K562 (cell line): ENCODE data around the gene ABHD1. TPM values are rescaled to one million over a fixed set of nuclear protein-coding genes. Genes with fewer than 3 reads are reported as not detected.

ENCODE experiments used
- HDAC1 ChIP-seq, 2 experiments: fragments of 450-650 bp; IDR thresholded peaks; 2 replicates each; pipeline ENCODE4 v1.6.1; 2016 to 2017; ENCODE audit warnings: inconsistent platforms in 1 of 2, mild to moderate bottlenecking in 1 of 2, moderate library complexity in 1 of 2
- HDGF ChIP-seq: fragments of 450-650 bp; IDR thresholded peaks from 2 replicates; pipeline ENCODE4 v1.6.1; 2016
- HNRNPL ChIP-seq: fragments of 200-400 bp; formaldehyde crosslinking; IDR thresholded peaks from 2 replicates; pipeline ENCODE4 v1.6.1; 2017; ENCODE audit warnings: low read depth, mild to moderate bottlenecking, low read length
- IFI16 ChIP-seq: fragments of 250-450 bp; sonication (Bioruptor Pico); IDR thresholded peaks from 2 replicates; pipeline ENCODE4 v2.1.2; 2022; ENCODE audit warnings: mild to moderate bottlenecking, inconsistent platforms
- MAFK ChIP-seq: IDR thresholded peaks from 2 replicates; pipeline ENCODE4 v1.6.1; 2011; ENCODE audit warnings: low read length, improper control_type of control experiment
- NFYB ChIP-seq: IDR thresholded peaks from 2 replicates; pipeline ENCODE4 v1.6.1; 2011; ENCODE audit warnings: mild to moderate bottlenecking, moderate library complexity; ENCODE audit not compliant: insufficient read length; ENCODE audit errors: extremely low read depth
- NR4A1 ChIP-seq, 2 experiments: fragments of 250-450 bp in 1 of 2; fragments of 450-650 bp in 1 of 2; sonication (Bioruptor Pico) in 1 of 2; IDR thresholded peaks; 2 replicates each; pipeline versions ENCODE4 v1.4.0 to v1.6.1; 2016 to 2020; ENCODE audit warnings: mild to moderate bottlenecking in 2 of 2, missing compliant biosample characterization in 1 of 2, missing genetic modification characterization in 1 of 2, moderate library complexity in 1 of 2
- RCOR1 ChIP-seq, 2 experiments: IDR thresholded peaks; 2 replicates each; pipeline ENCODE4 v1.6.1; 2012; ENCODE audit warnings: low read depth in 2 of 2, low read length in 2 of 2, borderline replicate concordance in 1 of 2, improper control_type of control experiment in 1 of 2
- SMC3 ChIP-seq: conservative IDR thresholded peaks from 2 replicates; pipeline ENCODE4 v1.6.1; 2011; ENCODE audit warnings: low read depth, low read length, improper control_type of control experiment; ENCODE audit not compliant: insufficient read depth
- SRSF9 ChIP-seq: fragments of 200-400 bp; formaldehyde crosslinking; IDR thresholded peaks from 2 replicates; pipeline ENCODE4 v1.6.1; 2017; ENCODE audit warnings: low read depth, low read length, borderline replicate concordance
- YBX1 ChIP-seq: fragments of 450-650 bp; IDR thresholded peaks from 2 replicates; pipeline ENCODE4 v1.7.1; 2016; ENCODE audit warnings: mild to moderate bottlenecking
- ZBTB1 ChIP-seq: sonication (generic); formaldehyde crosslinking; IDR thresholded peaks from 2 replicates; pipeline ENCODE4 v1.8.1; 2023; ENCODE audit warnings: missing genetic modification reagents, low read depth, mild to moderate bottlenecking, borderline replicate concordance
- ZC3H11A ChIP-seq: IDR thresholded peaks from 2 replicates; pipeline ENCODE4 v1.6.1; 2012; ENCODE audit warnings: low read depth, low read length, improper control_type of control experiment
- ZFX ChIP-seq: sonication (generic); formaldehyde crosslinking; IDR thresholded peaks from 2 replicates; pipeline ENCODE4 v1.8.0; 2022; ENCODE audit warnings: mild to moderate bottlenecking, missing genetic modification reagents, moderate library complexity
- ZNF174 ChIP-seq: fragments of 250-450 bp; sonication (Bioruptor Pico); IDR thresholded peaks from 2 replicates; pipeline ENCODE4 v1.4.0; 2020; ENCODE audit warnings: mild to moderate bottlenecking
- ZNF699 ChIP-seq: fragments of 250-450 bp; sonication (Bioruptor Pico); IDR thresholded peaks from 2 replicates; pipeline ENCODE4 v1.8.0; 2021; ENCODE audit warnings: mild to moderate bottlenecking, moderate library complexity; ENCODE audit not compliant: insufficient replicate concordance
- ZSCAN32 ChIP-seq: fragments of 450-650 bp; formaldehyde crosslinking; IDR thresholded peaks from 2 replicates; pipeline ENCODE4 v1.4.0; 2020; ENCODE audit warnings: mild to moderate bottlenecking, moderate library complexity
- polyA plus RNA-seq, 8 experiments: library from polyadenylated mRNA; depleted of rRNA in 4 of 8; stranded (reverse) in 5 of 8; unstranded in 3 of 8; fragments of >200 nt; fragmentation: Nextera tagmentation in 2 of 8; fragmentation: Illumina TruSeq in 1 of 8; extraction: Ambion mirVana in 2 of 8; extraction: Trizol in 1 of 8; gene quantifications; 2 replicates each; pipeline versions ENCODE4 v1.2.1 to v1.2.3, GENCODE V29; 2011 to 2014; ENCODE audit warnings: inconsistent platforms in 1 of 8, missing spikeins in 1 of 8
- total RNA-seq, 7 experiments: library from RNA; depleted of rRNA in 6 of 7; stranded (reverse); fragments of >200 nt in 6 of 7; fragmentation: Illumina TruSeq in 2 of 7; extraction: Trizol in 2 of 7; gene quantifications; 2 replicates each; pipeline versions ENCODE4 v1.2.1 to v1.2.3, GENCODE V29; 2011 to 2021; ENCODE audit warnings: low replicate concordance in 1 of 7
- TF ChIP-seq, protein P1 (sequence below): IDR thresholded peaks from 2 replicates; pipeline ENCODE4 v1.6.1; 2016; ENCODE audit warnings: missing genetic modification characterization, missing compliant biosample characterization
- TF ChIP-seq, protein P2 (sequence below): sonication (generic); formaldehyde crosslinking; IDR thresholded peaks from 2 replicates; pipeline ENCODE4 v1.8.1; 2023; ENCODE audit warnings: mild to moderate bottlenecking, missing genetic modification reagents
- TF ChIP-seq, protein P3 (sequence below), 2 experiments: IDR thresholded peaks; 2 replicates each; pipeline ENCODE4 v1.6.1; 2012; ENCODE audit warnings: improper control_type of control experiment in 2 of 2, low read depth in 2 of 2, low read length in 2 of 2, borderline replicate concordance in 1 of 2
- TF ChIP-seq, protein P4 (sequence below), 3 experiments: fragments of 200-800 bp in 1 of 3; sonication (Bioruptor generic) in 1 of 3; sonication (generic) in 1 of 3; formaldehyde crosslinking in 1 of 3; IDR thresholded peaks; 2 replicates each; pipeline versions ENCODE4 v1.6.1 to v1.8.0; 2016 to 2022; ENCODE audit warnings: mild to moderate bottlenecking in 2 of 3, missing compliant biosample characterization in 2 of 3, missing genetic modification characterization in 2 of 3, missing genetic modification reagents in 1 of 3

Gene ABHD1
- total and polyA plus RNA-seq, 9 of the 15 experiments (the other 6 are each of a cell fraction or from before 2014, with no cell fraction given): 0.10 to 0.16 (median 0.11) TPM; not detected in 5

DNA sequence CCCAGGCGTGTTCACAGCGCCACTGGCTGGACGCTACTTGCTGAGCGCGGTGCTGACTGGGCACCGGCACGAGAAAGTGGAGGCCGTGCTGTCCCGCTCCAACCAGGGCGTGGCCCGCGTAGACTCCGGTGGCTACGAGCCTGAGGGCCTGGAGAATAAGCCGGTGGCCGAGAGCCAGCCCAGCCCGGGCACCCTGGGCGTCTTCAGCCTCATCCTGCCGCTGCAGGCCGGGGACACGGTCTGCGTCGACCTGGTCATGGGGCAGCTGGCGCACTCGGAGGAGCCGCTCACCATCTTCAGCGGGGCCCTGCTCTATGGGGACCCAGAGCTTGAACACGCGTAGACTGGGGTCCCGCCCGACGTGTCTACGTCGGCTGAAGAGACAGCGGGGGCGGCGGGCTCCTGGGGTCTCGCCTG is 37.9 kb upstream of the ABHD1 start (continued):
- TF ChIP-seq, protein P1, sequence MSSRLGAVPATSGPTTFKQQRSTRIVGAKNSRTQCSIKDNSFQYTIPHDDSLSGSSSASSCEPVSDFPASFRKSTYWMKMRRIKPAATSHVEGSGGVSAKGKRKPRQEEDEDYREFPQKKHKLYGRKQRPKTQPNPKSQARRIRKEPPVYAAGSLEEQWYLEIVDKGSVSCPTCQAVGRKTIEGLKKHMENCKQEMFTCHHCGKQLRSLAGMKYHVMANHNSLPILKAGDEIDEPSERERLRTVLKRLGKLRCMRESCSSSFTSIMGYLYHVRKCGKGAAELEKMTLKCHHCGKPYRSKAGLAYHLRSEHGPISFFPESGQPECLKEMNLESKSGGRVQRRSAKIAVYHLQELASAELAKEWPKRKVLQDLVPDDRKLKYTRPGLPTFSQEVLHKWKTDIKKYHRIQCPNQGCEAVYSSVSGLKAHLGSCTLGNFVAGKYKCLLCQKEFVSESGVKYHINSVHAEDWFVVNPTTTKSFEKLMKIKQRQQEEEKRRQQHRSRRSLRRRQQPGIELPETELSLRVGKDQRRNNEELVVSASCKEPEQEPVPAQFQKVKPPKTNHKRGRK (tag): no peak
- TF ChIP-seq SMC3 (0 out of 2 replicates have a peak, but pooled peaks have one; percentile 25), MAFK (peak; percentile 39; the same call in 1 of the 2 replicates), ZNF699 (CRISPR knock-in tag) (no peak), NR4A1 (CRISPR knock-in tag; IDR thresholded peaks at IDR 0.05) (no peak), NR4A1 (tag; IDR thresholded peaks at IDR 0.05) (peak; percentile 27; the same call in 1 of the 2 replicates), ZC3H11A (no peak), YBX1 (no peak), ZBTB1 (CRISPR knock-in tag) (no peak), ZSCAN32 (no peak), IFI16 (CRISPR knock-in tag) (no peak), RCOR1 (IDR thresholded peaks at IDR 0.05; ENCODE audit: borderline replicate concordance in 1 of 2, low read depth in 2 of 2, low read length in 2 of 2) (peak in 1 of 2 experiments; percentile 44; a peak in 1 of 4 replicates), SRSF9 (no peak), HNRNPL (0 out of 2 replicates have a peak, but pooled peaks have one; percentile 63), HDGF (no peak), ZNF174 (CRISPR knock-in tag) (no peak), NFYB (no peak), ZFX (peak; percentile 42), HDAC1 (IDR thresholded peaks at IDR 0.05) (0 out of 4 replicates have a peak, but pooled peaks of 1 of the 2 experiments have one; percentile 17)
- TF ChIP-seq, protein P2, sequence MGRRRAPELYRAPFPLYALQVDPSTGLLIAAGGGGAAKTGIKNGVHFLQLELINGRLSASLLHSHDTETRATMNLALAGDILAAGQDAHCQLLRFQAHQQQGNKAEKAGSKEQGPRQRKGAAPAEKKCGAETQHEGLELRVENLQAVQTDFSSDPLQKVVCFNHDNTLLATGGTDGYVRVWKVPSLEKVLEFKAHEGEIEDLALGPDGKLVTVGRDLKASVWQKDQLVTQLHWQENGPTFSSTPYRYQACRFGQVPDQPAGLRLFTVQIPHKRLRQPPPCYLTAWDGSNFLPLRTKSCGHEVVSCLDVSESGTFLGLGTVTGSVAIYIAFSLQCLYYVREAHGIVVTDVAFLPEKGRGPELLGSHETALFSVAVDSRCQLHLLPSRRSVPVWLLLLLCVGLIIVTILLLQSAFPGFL (CRISPR knock-in tag): no peak
- TF ChIP-seq, protein P3, sequence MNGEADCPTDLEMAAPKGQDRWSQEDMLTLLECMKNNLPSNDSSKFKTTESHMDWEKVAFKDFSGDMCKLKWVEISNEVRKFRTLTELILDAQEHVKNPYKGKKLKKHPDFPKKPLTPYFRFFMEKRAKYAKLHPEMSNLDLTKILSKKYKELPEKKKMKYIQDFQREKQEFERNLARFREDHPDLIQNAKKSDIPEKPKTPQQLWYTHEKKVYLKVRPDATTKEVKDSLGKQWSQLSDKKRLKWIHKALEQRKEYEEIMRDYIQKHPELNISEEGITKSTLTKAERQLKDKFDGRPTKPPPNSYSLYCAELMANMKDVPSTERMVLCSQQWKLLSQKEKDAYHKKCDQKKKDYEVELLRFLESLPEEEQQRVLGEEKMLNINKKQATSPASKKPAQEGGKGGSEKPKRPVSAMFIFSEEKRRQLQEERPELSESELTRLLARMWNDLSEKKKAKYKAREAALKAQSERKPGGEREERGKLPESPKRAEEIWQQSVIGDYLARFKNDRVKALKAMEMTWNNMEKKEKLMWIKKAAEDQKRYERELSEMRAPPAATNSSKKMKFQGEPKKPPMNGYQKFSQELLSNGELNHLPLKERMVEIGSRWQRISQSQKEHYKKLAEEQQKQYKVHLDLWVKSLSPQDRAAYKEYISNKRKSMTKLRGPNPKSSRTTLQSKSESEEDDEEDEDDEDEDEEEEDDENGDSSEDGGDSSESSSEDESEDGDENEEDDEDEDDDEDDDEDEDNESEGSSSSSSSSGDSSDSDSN (IDR thresholded peaks at IDR 0.05; ENCODE audit: borderline replicate concordance in 1 of 2, low read depth in 2 of 2, low read length in 2 of 2): 0 out of 4 replicates have a peak, but pooled peaks of 1 of the 2 experiments have one; percentile 16
- TF ChIP-seq, protein P4, sequence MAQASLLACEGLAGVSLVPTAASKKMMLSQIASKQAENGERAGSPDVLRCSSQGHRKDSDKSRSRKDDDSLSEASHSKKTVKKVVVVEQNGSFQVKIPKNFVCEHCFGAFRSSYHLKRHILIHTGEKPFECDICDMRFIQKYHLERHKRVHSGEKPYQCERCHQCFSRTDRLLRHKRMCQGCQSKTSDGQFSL (CRISPR knock-in tag; IDR thresholded peaks at IDR 0.05): no peak
- TF ChIP-seq, protein P4 (tag; IDR thresholded peaks at IDR 0.05): 0 out of 4 replicates have a peak, but pooled peaks of 1 of the 2 experiments have one; percentile 32
